H1 (cell line): ENCODE measurements around the gene PCP4L1. TPM values are rescaled to one million over a fixed set of nuclear protein-coding genes. Genes with fewer than 3 reads are reported as not detected.

Experiments
- CTCF ChIA-PET: fragments of 300-600 bp; sonication (Branson Sonifier 250); formaldehyde crosslinking; loops from one replicate; lab custom pipeline; 2021; ENCODE audit not compliant: partially characterized antibody; lab: Charles Lee
- POLR2A ChIA-PET: fragments of 300-600 bp; sonication (Branson Sonifier 250); formaldehyde crosslinking; loops from one replicate; lab custom pipeline; 2021; ENCODE audit warnings: inconsistent platforms; ENCODE audit not compliant: partially characterized antibody; lab: Charles Lee
- DNase-seq, 2 experiments: peaks; one replicate each; pipeline versions ENCODE4 v3.0.0 to v3.0.0-alpha.2; 2010 to 2022; ENCODE audit warnings: low spot score in 2 of 2, low read depth in 1 of 2, mixed read lengths in 1 of 2
- FAIRE-seq: peaks from 2 replicates; lab custom pipeline; 2011; peaks lifted over from hg19 to GRCh38; lab: Jason Lieb, UNC
- H2AFZ ChIP-seq: 2 replicates; pipeline ENCODE4 v1.8.1; 2012; ENCODE audit warnings: low read length, inconsistent platforms
- H2AK5ac ChIP-seq: 2 replicates; pipeline ENCODE4 v1.6.1; 2013; ENCODE audit warnings: low read depth, low read length
- H2BK120ac ChIP-seq: replicated peaks from 2 replicates; pipeline ENCODE3; 2013; ENCODE audit warnings: low read depth, low read length, inconsistent platforms
- H2BK12ac ChIP-seq: 2 replicates; pipeline ENCODE4 v1.6.1; 2013; ENCODE audit warnings: low read depth, low read length
- H2BK15ac ChIP-seq: 2 replicates; pipeline ENCODE4 v1.6.1; 2013; ENCODE audit warnings: low read length
- H2BK20ac ChIP-seq: 2 replicates; pipeline ENCODE4 v1.6.1; 2013; ENCODE audit warnings: low read length
- H2BK5ac ChIP-seq: 2 replicates; pipeline ENCODE4 v1.6.1; 2013; ENCODE audit warnings: low read depth, low read length
- H3K14ac ChIP-seq: 2 replicates; pipeline ENCODE4 v1.6.1; 2013; ENCODE audit warnings: inconsistent platforms; ENCODE audit not compliant: insufficient read length
- H3K18ac ChIP-seq: 2 replicates; pipeline ENCODE4 v1.6.1; 2013; ENCODE audit warnings: low read length; ENCODE audit errors: extremely low read depth
- H3K23ac ChIP-seq: 2 replicates; pipeline ENCODE4 v1.6.1; 2013; ENCODE audit warnings: inconsistent platforms; ENCODE audit not compliant: insufficient read length
- H3K23me2 ChIP-seq: 2 replicates; pipeline ENCODE4 v1.6.1; 2013; ENCODE audit warnings: low read depth, low read length
- H3K27ac ChIP-seq: 2 replicates; pipeline ENCODE4 v1.6.1; 2011; ENCODE audit warnings: low read depth, low read length, inconsistent platforms
- H3K27me3 ChIP-seq, 4 experiments: replicated peaks in 1 of 4; 1 replicate in 1 of 4; 2 replicates in 3 of 4; pipeline versions ENCODE4 v1.6.1 to v1.8.1; 2011 to 2013; ENCODE audit warnings: low read length in 3 of 4, mild to moderate bottlenecking in 3 of 4, inconsistent platforms in 2 of 4, mixed read lengths in 2 of 4, moderate library complexity in 1 of 4; ENCODE audit not compliant: control insufficient read depth in 3 of 4, insufficient read depth in 3 of 4; ENCODE audit errors: extremely low read depth in 1 of 4
- H3K36me3 ChIP-seq, 4 experiments: 2 replicates each; pipeline versions ENCODE4 v1.6.1 to v1.8.1; 2011 to 2013; ENCODE audit warnings: mild to moderate bottlenecking in 4 of 4, low read length in 3 of 4, moderate library complexity in 2 of 4, control low read depth in 1 of 4, inconsistent platforms in 1 of 4; ENCODE audit not compliant: insufficient read depth in 4 of 4, control insufficient read depth in 2 of 4
- H3K4ac ChIP-seq: replicated peaks from 2 replicates; pipeline ENCODE3; 2013; ENCODE audit warnings: low read length, low read depth, mixed read lengths, inconsistent platforms; ENCODE audit not compliant: insufficient read length
- H3K4me1 ChIP-seq, 4 experiments: replicated peaks in 1 of 4; 1 replicate in 1 of 4; 2 replicates in 3 of 4; pipeline versions ENCODE4 v1.6.1 to v1.8.1; 2011 to 2013; ENCODE audit warnings: low read length in 3 of 4, inconsistent platforms in 2 of 4, mixed read lengths in 1 of 4; ENCODE audit not compliant: insufficient read depth in 4 of 4, control insufficient read depth in 3 of 4
- H3K4me2 ChIP-seq, 2 experiments: 2 replicates each; pipeline versions ENCODE4 v1.6.1 to v1.8.1; 2011 to 2013; ENCODE audit warnings: low read depth in 2 of 2, low read length in 2 of 2, control low read depth in 1 of 2, inconsistent platforms in 1 of 2, mild to moderate bottlenecking in 1 of 2; ENCODE audit not compliant: insufficient read depth in 1 of 2
- H3K4me3 ChIP-seq, 4 experiments: fragments of 200-600, 300-600 bp in 1 of 4; sonication (generic), shearing (Covaris generic), sonication (Bioruptor Twin) in 1 of 4; 2 replicates each; pipeline versions ENCODE4 v1.5.1 to v1.8.1; 2011 to 2016; ENCODE audit warnings: low read length in 4 of 4, low read depth in 3 of 4, control low read depth in 2 of 4, inconsistent platforms in 2 of 4, mild to moderate bottlenecking in 2 of 4, mixed read lengths in 1 of 4, moderate library complexity in 1 of 4; ENCODE audit not compliant: insufficient read depth in 2 of 4; ENCODE audit errors: extremely low read depth in 1 of 4
- H3K56ac ChIP-seq: replicated peaks from 2 replicates; pipeline ENCODE3; 2013; ENCODE audit warnings: low read depth, mild to moderate bottlenecking, mixed read lengths, low read length, inconsistent platforms; ENCODE audit not compliant: insufficient read length
- H3K79me1 ChIP-seq: 2 replicates; pipeline ENCODE4 v1.6.1; 2013; ENCODE audit warnings: low read depth, low read length, control low read depth
- H3K79me2 ChIP-seq, 2 experiments: 2 replicates each; pipeline versions ENCODE4 v1.6.1 to v1.8.1; 2012 to 2013; ENCODE audit warnings: low read length in 2 of 2, mild to moderate bottlenecking in 2 of 2, inconsistent platforms in 1 of 2; ENCODE audit not compliant: insufficient read depth in 2 of 2, control insufficient read depth in 1 of 2
- H3K9ac ChIP-seq, 4 experiments: replicated peaks in 1 of 4; 1 replicate in 1 of 4; 2 replicates in 3 of 4; pipeline versions ENCODE4 v1.6.1 to v1.8.1; 2011 to 2013; ENCODE audit warnings: low read depth in 3 of 4, low read length in 3 of 4, control low read depth in 2 of 4, mild to moderate bottlenecking in 2 of 4, moderate library complexity in 2 of 4, inconsistent platforms in 1 of 4; ENCODE audit errors: extremely low read depth in 1 of 4
- H3K9me3 ChIP-seq, 2 experiments: 2 replicates each; pipeline versions ENCODE4 v1.6.1 to v1.8.1; 2012 to 2013; ENCODE audit warnings: mild to moderate bottlenecking in 2 of 2, moderate library complexity in 2 of 2, control low read depth in 1 of 2, inconsistent platforms in 1 of 2, low read depth in 1 of 2, low read length in 1 of 2, mixed read lengths in 1 of 2; ENCODE audit not compliant: insufficient read depth in 2 of 2
- H4K20me1 ChIP-seq, 2 experiments: replicated peaks in 1 of 2; 2 replicates each; pipeline versions ENCODE3 to v1.8.1; 2011 to 2013; ENCODE audit warnings: inconsistent platforms in 2 of 2, low read length in 2 of 2, mild to moderate bottlenecking in 1 of 2; ENCODE audit not compliant: insufficient read depth in 2 of 2, control insufficient read depth in 1 of 2
- H4K5ac ChIP-seq: 2 replicates; pipeline ENCODE4 v1.6.1; 2013; ENCODE audit warnings: low read length, low read depth, mixed read lengths, inconsistent platforms; ENCODE audit not compliant: insufficient read length
- H4K8ac ChIP-seq: 2 replicates; pipeline ENCODE4 v1.8.0; 2013; ENCODE audit warnings: mild to moderate bottlenecking, moderate library complexity, low read length, inconsistent platforms; ENCODE audit not compliant: insufficient read depth; ENCODE audit errors: extremely low read depth
- H4K91ac ChIP-seq: replicated peaks from 2 replicates; pipeline ENCODE3; 2013; ENCODE audit warnings: low read length, mixed read lengths, inconsistent platforms; ENCODE audit not compliant: insufficient read length
- FOSL1 ChIP-seq: IDR thresholded peaks from 2 replicates; pipeline ENCODE4 v1.6.1; 2011; ENCODE audit warnings: mild to moderate bottlenecking, low read depth, low read length, moderate library complexity; ENCODE audit not compliant: insufficient read depth
- POLR2AphosphoS5 ChIP-seq: IDR thresholded peaks from 2 replicates; pipeline ENCODE4 v1.6.1; 2011; ENCODE audit warnings: low read depth, low read length
- SRF ChIP-seq: IDR thresholded peaks from 2 replicates; pipeline ENCODE4 v1.6.1; 2011; ENCODE audit warnings: mild to moderate bottlenecking, low read depth, low read length, moderate library complexity
- WGBS, 2 experiments: shearing (Covaris generic) in 1 of 2; methylation state at CpG; one replicate each; pipeline versions ENCODE4 v1.1.6 to v1.1.7; 2013 to 2015; ENCODE audit warnings: low lambda C conversion rate in 2 of 2, mixed read lengths in 2 of 2, inconsistent platforms in 1 of 2, low coverage in 1 of 2, missing lambda C conversion rate in 1 of 2; ENCODE audit not compliant: insufficient replicate concordance in 2 of 2, insufficient coverage in 1 of 2, insufficient read length in 1 of 2; ENCODE audit errors: extremely low coverage in 1 of 2, missing lambda C conversion rate in 1 of 2; 5-methylcytosine and 5-hydroxymethylcytosine counted together
- polyA plus RNA-seq, 7 experiments: library from polyadenylated mRNA; depleted of rRNA in 3 of 7; stranded (reverse) in 5 of 7; unstranded in 2 of 7; fragments of >200 nt in 5 of 7; fragments of 200-250 nt in 2 of 7; gene quantifications; 1 replicate in 5 of 7; 2 replicates in 1 of 7; 4 replicates in 1 of 7; pipeline versions ENCODE4 v1.2.1 to v1.2.3, GENCODE V29; 2011 to 2013; ENCODE audit warnings: missing spikeins in 2 of 7, mixed read lengths in 2 of 7
- total RNA-seq: library from RNA; stranded (reverse); fragmentation: NEBNext Ultra II Directional; extraction: Animal tissue kit (Norgen Biotek cat#: 25700); gene quantifications from 2 replicates; pipeline ENCODE4 v1.2.1, GENCODE V29; 2021

PCP4L1 gene
- total and polyA plus RNA-seq, 2 of the 8 experiments (the other 6 are each of a cell fraction or from before 2014, with no cell fraction given), result 0.41 to 1.0 TPM

DNA sequence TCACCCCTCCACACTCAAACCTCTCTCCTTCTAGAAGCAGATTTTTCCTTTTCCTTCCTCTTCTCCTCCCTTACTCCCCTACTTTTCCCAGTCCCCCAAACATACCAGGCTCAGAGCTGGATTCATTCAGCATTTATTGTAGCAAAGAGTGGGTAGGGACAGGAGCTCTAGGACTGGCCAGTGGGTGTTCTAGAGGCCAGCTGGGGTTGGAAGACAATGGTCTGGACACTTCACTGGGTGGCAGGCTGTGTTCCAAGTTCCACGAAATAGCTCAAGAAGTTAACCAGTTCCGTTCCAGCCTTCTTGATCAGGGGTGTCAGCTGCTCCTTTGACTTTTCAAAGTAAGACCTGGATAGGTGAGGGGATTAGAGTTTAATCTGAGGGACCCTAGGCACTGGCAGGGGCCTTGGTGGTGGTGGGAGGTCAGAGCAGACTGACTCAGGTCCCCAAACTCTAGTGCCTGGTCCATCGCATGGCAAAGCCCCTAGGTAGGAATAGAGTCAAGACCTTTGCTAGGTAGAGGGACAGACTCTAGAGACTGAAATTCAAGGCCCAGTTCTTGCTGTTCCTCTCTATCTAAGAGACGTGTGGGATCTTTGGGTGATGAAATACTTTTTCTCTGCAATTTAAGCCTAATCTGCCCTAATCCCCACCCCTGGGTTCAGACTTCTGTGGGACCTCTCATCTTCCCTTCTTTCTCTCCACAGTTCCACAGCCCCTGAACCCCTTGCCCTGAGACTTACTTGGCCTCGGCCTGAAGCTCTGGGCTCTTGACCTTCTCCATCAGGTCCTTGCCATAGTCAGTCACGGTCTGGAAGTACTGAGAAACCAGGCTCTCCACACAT is 36.1 kb upstream of the PCP4L1 start:
- Histone ChIP-seq H2AK5ac (no peak overlapping the region; the same call in 1 of the 2 replicates), H3K23me2 (peaks cover 8% of the 10 kb centered on the region), H3K9me3 (no peaks in the 10 kb centered on the region), H3K18ac (no peak overlapping the region), H2BK5ac (no peak overlapping the region), H3K4me2 (no peak overlapping the region), H2BK12ac (no peak overlapping the region), H3K27ac (no peak overlapping the region), H3K79me1 (no peaks in the 10 kb centered on the region), H3K79me2 (no peaks in the 10 kb centered on the region), H2BK15ac (no peak overlapping the region), H3K4ac (no peak overlapping the region), H4K8ac (peak overlapping the region; percentile 57), H3K36me3 (no peaks in the 10 kb centered on the region), H3K27me3 (0 out of 7 replicates have a peak, but pooled peaks cover 0 to 2% (median 0%) of the 10 kb centered on the region in 4 experiments), H4K5ac (no peak overlapping the region), H4K91ac (no peak overlapping the region), H3K4me3 (no peak overlapping the region), H3K56ac (no peak overlapping the region), H4K20me1 (no peaks in the 10 kb centered on the region), H2BK120ac (no peak overlapping the region), H3K4me1 (peaks cover 3 to 10% (median 5%) of the 10 kb centered on the region in 4 experiments), H3K14ac (no peak overlapping the region), H3K9ac (no peak overlapping the region)
- 92% methylated on average over 6 of the region's 6 CpGs; no CpG with 5 or more reads in 1 of the 2 experiments for WGBS, 2 experiments
- TF ChIP-seq SRF, result no peak
- no peak for TF ChIP-seq FOSL1
- no peak for TF ChIP-seq POLR2AphosphoS5
- TF ChIP-seq, all 59 proteins: peak for 0
- Histone ChIP-seq H2BK20ac (no peak overlapping the region), H2AFZ (no peak overlapping the region), H3K23ac (no peak overlapping the region)
- ChIA-PET POLR2A (interaction anchor here (0.9 to 9.9 kb wide), 6 partner anchors 9 to 150 kb away, joined by 3 to 82 read pairs (median 3); partner anchors contain the start of genes ADAMTS4 and NDUFS2), CTCF (interaction anchor here (0.6 to 23.7 kb wide), 11 partner anchors 10 to 167 kb away, joined by 3 to 427 read pairs (median 5); partner anchors contain the start of genes ADAMTS4, NDUFS2, NR1I3 and PPOX)
- DNase-seq, result no peak
- FAIRE-seq, result no peak
